DND-41 (cell line): ENCODE data around the gene COTL1.

Source experiments
- ATAC-seq: fragments of 200-7000 bp; cut with Tn5 transposase; 3 replicates; pipeline ENCODE4 v1.9.1; 2021; ENCODE audit warnings: low read depth; ENCODE audit not compliant: insufficient read depth
- DNase-seq: peaks from one replicate; pipeline ENCODE4 v3.0.0-alpha.2; 2020
- H2AFZ ChIP-seq: 2 replicates; pipeline ENCODE4 v1.6.0; 2012; ENCODE audit warnings: low read depth, low read length
- H3K27ac ChIP-seq: 2 replicates; pipeline ENCODE4 v1.5.1; 2012; ENCODE audit warnings: low read length, inconsistent platforms
- H3K27me3 ChIP-seq: fragments of 200-600 bp; sonication (generic); 2 replicates; pipeline ENCODE4 v1.6.0; 2012; ENCODE audit warnings: low read length, mild to moderate bottlenecking, inconsistent platforms; ENCODE audit not compliant: insufficient read depth, poor library complexity
- H3K36me3 ChIP-seq: 2 replicates; pipeline ENCODE4 v1.5.1; 2012; ENCODE audit warnings: low read length, inconsistent platforms; ENCODE audit not compliant: insufficient read depth
- H3K4me1 ChIP-seq: 2 replicates; pipeline ENCODE4 v1.5.1; 2012; ENCODE audit warnings: mild to moderate bottlenecking, low read length; ENCODE audit not compliant: insufficient read depth
- H3K4me2 ChIP-seq: 2 replicates; pipeline ENCODE4 v1.6.0; 2012; ENCODE audit warnings: mild to moderate bottlenecking, moderate library complexity, low read length, inconsistent platforms; ENCODE audit not compliant: insufficient read depth
- H3K4me3 ChIP-seq, 2 experiments: fragments of 200-600 bp in 1 of 2; shearing (Covaris generic) in 1 of 2; 2 replicates each; pipeline ENCODE4 v1.5.1; 2012 to 2016; ENCODE audit warnings: inconsistent platforms in 2 of 2, low read length in 2 of 2, mild to moderate bottlenecking in 2 of 2, low read depth in 1 of 2, moderate library complexity in 1 of 2
- H3K79me2 ChIP-seq: 2 replicates; pipeline ENCODE4 v1.6.0; 2012; ENCODE audit warnings: low read length, inconsistent platforms; ENCODE audit not compliant: insufficient read depth
- H3K9ac ChIP-seq: 2 replicates; pipeline ENCODE4 v1.6.0; 2012; ENCODE audit warnings: low read depth, mild to moderate bottlenecking, inconsistent platforms, low read length, moderate library complexity
- H3K9me3 ChIP-seq: 2 replicates; pipeline ENCODE4 v1.5.1; 2012; ENCODE audit warnings: low read length, moderate library complexity, mild to moderate bottlenecking, inconsistent platforms; ENCODE audit not compliant: insufficient read depth, severe bottlenecking
- H4K20me1 ChIP-seq: 2 replicates; pipeline ENCODE4 v1.6.0; 2012; ENCODE audit warnings: low read length; ENCODE audit not compliant: insufficient read depth
- EZH2 ChIP-seq: IDR thresholded peaks from 3 replicates; pipeline ENCODE4 v1.6.1; 2012; ENCODE audit warnings: borderline replicate concordance, low read depth, mild to moderate bottlenecking, moderate library complexity, low read length, inconsistent platforms; ENCODE audit not compliant: severe bottlenecking
- TF ChIP-seq, protein P1 (sequence below): IDR thresholded peaks from 2 replicates; pipeline ENCODE4 v1.5.1; 2012; ENCODE audit warnings: borderline replicate concordance, low read length, moderate library complexity, mild to moderate bottlenecking; ENCODE audit not compliant: poor library complexity, severe bottlenecking; ENCODE audit errors: extremely low read depth

The COTL1 gene

DNA sequence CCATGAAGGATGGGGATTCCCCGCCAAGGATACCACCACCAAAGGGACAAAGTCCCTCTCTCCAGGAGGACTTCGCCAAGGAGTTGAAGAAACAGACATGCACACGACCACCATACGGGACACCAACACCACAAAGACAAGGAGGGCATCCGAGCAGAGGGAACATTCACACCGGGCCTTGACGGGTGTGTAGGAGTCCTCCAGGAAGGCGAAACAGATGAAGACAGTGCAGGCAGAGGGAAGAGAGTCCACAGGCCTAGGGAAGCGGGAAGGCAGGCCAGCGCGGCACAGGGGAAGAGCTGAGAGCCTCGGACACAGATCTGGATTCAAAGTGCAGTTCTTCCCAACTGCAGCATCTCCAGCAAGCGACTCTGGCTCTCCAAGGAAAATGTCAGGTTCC, 10.8 kb downstream of the COTL1 start:
- no peaks in the 10 kb centered on the region for H3K36me3 ChIP-seq
- no peak for TF ChIP-seq EZH2
- TF ChIP-seq, protein P1, sequence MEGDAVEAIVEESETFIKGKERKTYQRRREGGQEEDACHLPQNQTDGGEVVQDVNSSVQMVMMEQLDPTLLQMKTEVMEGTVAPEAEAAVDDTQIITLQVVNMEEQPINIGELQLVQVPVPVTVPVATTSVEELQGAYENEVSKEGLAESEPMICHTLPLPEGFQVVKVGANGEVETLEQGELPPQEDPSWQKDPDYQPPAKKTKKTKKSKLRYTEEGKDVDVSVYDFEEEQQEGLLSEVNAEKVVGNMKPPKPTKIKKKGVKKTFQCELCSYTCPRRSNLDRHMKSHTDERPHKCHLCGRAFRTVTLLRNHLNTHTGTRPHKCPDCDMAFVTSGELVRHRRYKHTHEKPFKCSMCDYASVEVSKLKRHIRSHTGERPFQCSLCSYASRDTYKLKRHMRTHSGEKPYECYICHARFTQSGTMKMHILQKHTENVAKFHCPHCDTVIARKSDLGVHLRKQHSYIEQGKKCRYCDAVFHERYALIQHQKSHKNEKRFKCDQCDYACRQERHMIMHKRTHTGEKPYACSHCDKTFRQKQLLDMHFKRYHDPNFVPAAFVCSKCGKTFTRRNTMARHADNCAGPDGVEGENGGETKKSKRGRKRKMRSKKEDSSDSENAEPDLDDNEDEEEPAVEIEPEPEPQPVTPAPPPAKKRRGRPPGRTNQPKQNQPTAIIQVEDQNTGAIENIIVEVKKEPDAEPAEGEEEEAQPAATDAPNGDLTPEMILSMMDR, result no peak
- no peaks in the 10 kb centered on the region for H3K9me3 ChIP-seq
- DNase-seq, result no peak
- H3K27me3 ChIP-seq, result no peaks in the 10 kb centered on the region
- no peaks in the 10 kb centered on the region for H3K4me1 ChIP-seq
- H3K4me2 ChIP-seq, result no peak overlapping the region
- no peak overlapping the region for H3K27ac ChIP-seq
- no peak overlapping the region for H3K4me3 ChIP-seq
- no peak for ATAC-seq
- H3K9ac ChIP-seq, result no peak overlapping the region
- H2AFZ ChIP-seq, result no peak overlapping the region
- no peaks in the 10 kb centered on the region; the same call in 1 of the 2 replicates for H4K20me1 ChIP-seq
- no peaks in the 10 kb centered on the region for H3K79me2 ChIP-seq

DNA sequence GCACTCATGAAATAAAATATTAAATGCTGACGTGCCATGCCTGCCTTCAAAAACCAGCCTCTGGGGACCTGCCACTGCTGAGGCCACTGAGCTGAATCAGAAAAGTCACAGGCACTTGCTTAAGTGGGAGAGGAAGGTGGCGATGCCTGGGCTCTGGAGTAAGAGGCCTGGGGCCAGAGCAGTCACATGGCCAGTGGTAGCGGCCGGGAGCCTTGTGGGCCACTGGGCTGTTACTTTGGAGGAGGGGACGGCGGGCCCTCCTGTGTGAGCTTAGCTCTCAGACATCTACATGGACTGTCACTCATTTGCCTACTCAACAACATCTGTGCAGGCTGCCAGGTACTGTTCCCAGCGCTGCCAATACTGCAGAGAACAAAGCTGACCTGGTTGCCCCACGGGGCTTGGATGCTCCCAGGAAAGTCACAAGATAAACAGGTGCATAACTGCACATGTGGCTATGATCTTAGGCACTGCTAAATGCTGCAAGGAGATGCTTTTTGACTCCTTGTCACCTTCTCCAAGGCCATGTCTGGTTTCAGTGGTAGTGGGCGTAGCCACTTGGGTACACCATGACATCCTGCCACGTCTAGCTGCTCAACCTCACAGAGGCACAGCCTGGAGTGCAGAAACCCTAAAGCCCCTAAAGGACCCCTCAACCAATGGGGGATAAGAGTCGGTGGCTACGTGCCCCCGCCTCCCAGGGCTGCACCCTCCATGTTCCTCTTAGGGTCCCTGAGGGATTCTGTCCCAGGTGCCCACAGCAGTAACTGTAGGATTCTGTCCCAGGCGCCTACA, 11.6 kb downstream of the COTL1 start:
- Histone ChIP-seq H3K36me3 (no peaks in the 10 kb centered on the region), H3K9me3 (no peaks in the 10 kb centered on the region), H3K4me1 (no peaks in the 10 kb centered on the region), H3K4me2 (no peak overlapping the region), H4K20me1 (no peaks in the 10 kb centered on the region; the same call in 1 of the 2 replicates), H2AFZ (no peak overlapping the region), H3K9ac (no peak overlapping the region), H3K4me3 (no peak overlapping the region), H3K27ac (no peak overlapping the region), H3K27me3 (peaks cover 4% of the 10 kb centered on the region), H3K79me2 (no peaks in the 10 kb centered on the region)
- ATAC-seq, result no peak
- TF ChIP-seq EZH2, result no peak
- TF ChIP-seq, protein P1, result no peak
- DNase-seq, result no peak

DNA sequence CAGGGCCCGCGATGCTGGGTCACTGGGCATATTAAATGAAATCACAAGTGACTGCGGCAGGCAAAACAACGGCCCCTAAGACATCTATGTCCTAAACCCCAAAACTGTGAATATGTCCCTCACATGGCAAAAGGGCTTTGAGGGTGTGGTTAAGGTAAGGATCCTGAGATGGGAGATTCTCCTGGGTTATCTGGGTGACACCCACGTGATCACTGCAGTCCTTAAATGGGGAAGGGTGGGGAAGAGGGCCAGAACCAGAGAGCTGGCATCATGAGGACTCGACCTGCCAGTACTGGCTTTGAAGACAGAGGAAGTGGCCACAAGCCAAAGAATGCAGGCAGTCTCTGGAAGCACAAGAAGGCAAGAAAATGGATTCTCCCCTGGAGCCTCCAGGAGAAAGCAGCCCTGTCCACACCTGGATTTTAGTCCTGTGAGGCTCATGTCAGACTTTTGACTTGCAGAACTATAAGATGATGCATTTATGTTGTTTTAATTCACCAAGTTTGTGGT, 12.5 kb downstream of the COTL1 start:
- DNase-seq (no peak), ATAC-seq (no peak)
- no peak overlapping the region for H3K4me3 ChIP-seq
- no peak overlapping the region for H3K9ac ChIP-seq
- H4K20me1 ChIP-seq, result no peaks in the 10 kb centered on the region; the same call in 1 of the 2 replicates
- TF ChIP-seq EZH2, result no peak
- no peak overlapping the region for H2AFZ ChIP-seq
- H3K4me2 ChIP-seq, result no peak overlapping the region
- no peak overlapping the region for H3K27ac ChIP-seq
- H3K36me3 ChIP-seq, result no peaks in the 10 kb centered on the region
- H3K4me1 ChIP-seq, result no peaks in the 10 kb centered on the region
- H3K27me3 ChIP-seq, result peaks cover 10% of the 10 kb centered on the region
- no peaks in the 10 kb centered on the region for H3K79me2 ChIP-seq
- no peaks in the 10 kb centered on the region for H3K9me3 ChIP-seq

DNA sequence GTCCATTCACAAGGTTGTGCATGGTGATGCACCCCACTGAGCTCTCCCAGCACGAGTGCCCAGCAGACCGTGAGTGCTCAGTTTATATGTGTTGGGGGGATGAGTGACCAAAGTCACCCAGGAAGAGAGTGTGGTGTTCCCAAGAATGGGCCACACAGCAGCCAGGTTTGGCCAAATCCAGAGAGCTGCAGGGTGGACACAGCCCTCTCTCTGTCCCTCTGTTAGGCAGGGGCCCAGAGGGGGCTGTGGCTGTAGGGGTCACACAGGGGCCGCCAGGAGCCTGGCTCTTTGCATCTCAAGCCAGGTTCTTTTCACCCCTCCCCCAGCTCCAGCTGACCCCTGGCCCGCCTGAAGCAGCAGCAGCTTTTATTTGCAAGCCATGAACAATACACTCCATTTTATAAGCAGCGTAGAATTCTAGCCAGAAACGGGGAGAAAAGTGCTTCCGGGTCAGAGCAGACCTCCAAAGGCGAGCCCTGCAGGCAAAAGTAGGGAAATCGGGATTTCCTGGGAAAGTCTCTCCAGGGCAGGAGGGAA, 13.3 kb downstream of the COTL1 start:
- no peak overlapping the region for H3K4me3 ChIP-seq
- peaks cover 12% of the 10 kb centered on the region for H3K27me3 ChIP-seq
- H3K9ac ChIP-seq, result no peak overlapping the region
- no peaks in the 10 kb centered on the region for H3K4me1 ChIP-seq
- ATAC-seq (no peak), DNase-seq (no peak)
- no peaks in the 10 kb centered on the region for H3K9me3 ChIP-seq
- H2AFZ ChIP-seq, result no peak overlapping the region
- TF ChIP-seq, protein P1, result no peak
- TF ChIP-seq EZH2, result no peak
- no peaks in the 10 kb centered on the region for H3K36me3 ChIP-seq
- H3K27ac ChIP-seq, result no peak overlapping the region
- no peak overlapping the region for H3K4me2 ChIP-seq
- no peaks in the 10 kb centered on the region; the same call in 1 of the 2 replicates for H4K20me1 ChIP-seq
- H3K79me2 ChIP-seq, result no peaks in the 10 kb centered on the region
